Body of pancreas (tissue), 4 donors: ENCODE results near the gene VWA2.

Experiments used
- CTCF ChIP-seq, 7 experiments: fragments of 450-650 bp in 4 of 7; fragments of 200-600 bp in 3 of 7; sonication (generic) in 3 of 7; IDR thresholded peaks; one replicate each; pipeline ENCODE4 v1.5.1; 2016 to 2019; ENCODE audit warnings: antibody characterized with exemption in 7 of 7
- POLR2A ChIP-seq, 3 donors: fragments of 450-650 bp; IDR thresholded peaks; one replicate each; pipeline ENCODE4 v1.6.1; 2016; ENCODE audit warnings: antibody characterized with exemption in 3 of 3, mild to moderate bottlenecking in 2 of 3

GRCh38 chr10:114252883-114253282 is 13.8 kb downstream of the VWA2 start:
- TF ChIP-seq POLR2A (IDR thresholded peaks at IDR 0.05) = no peak
- TF ChIP-seq CTCF (IDR thresholded peaks at IDR 0.05) = no peak
